ENCODE results near the gene TBX18. TPM values are rescaled to one million over a fixed set of nuclear protein-coding genes. Genes with fewer than 3 reads are reported as not detected.

The TBX18 gene
- total and polyA plus RNA-seq, 9 of the 15 experiments (the other 6 are each of a cell fraction or from before 2014, with no cell fraction given), result 4.0 to 36.1 (median 20.7) TPM

- ChIA-PET POLR2A (no interaction called here), CTCF (ENCODE audit: low intra/inter-chr PET ratio) (no interaction called here)
- Histone ChIP-seq H4K20me1 (replicated peaks; ENCODE audit: control insufficient read depth, insufficient read depth, low read length) (no peaks in the 10 kb centered on the region), H3K79me2 (ENCODE audit: control insufficient read depth, insufficient read depth, low read length) (no peaks in the 10 kb centered on the region), H3K27me3 (ENCODE audit: control insufficient read depth in 2 of 2, insufficient read depth in 2 of 2, low read length in 2 of 2) (no peaks in the 10 kb centered on the region), H3K9me1 (ENCODE audit: control insufficient read depth, insufficient read depth, low read length) (no peaks in the 10 kb centered on the region), H3K36me3 (ENCODE audit: control insufficient read depth, insufficient read depth, low read length) (no peaks in the 10 kb centered on the region), H3K4me2 (ENCODE audit: insufficient read depth, low read length) (no peak overlapping the region), H3K27ac (ENCODE audit: extremely low read depth, low read depth, low read length) (no peak overlapping the region), H3K4me3 (no peak overlapping the region), H3K9ac (ENCODE audit: insufficient read depth in 1 of 2, low read depth in 2 of 2, low read length in 2 of 2) (no peak overlapping the region), H3K4me1 (replicated peaks in 1 of 2; ENCODE audit: control insufficient read depth in 2 of 2, insufficient read depth in 2 of 2, low read length in 2 of 2) (no peaks in the 10 kb centered on the region), H2AFZ (ENCODE audit: low read depth, low read length) (no peak overlapping the region), H3K9me3 (replicated peaks; ENCODE audit: control insufficient read depth, insufficient read depth, low read depth, low read length) (no peaks in the 10 kb centered on the region)
- no TSS peak for BruUV-seq (replicated peaks)
- intact Hi-C loops (cut with micrococcal nuclease) (no loop called here), in situ Hi-C loops (cut with MboI) (no loop called here)
- DNase-seq (ENCODE audit: extremely low read depth in 1 of 4, low spot score in 3 of 4) (no peak), ATAC-seq (no peak), FAIRE-seq (no peak)
- WGBS (ENCODE audit: insufficient coverage, low coverage, missing lambda C conversion rate), result 1% methylated on average over 6 of the region's 6 CpGs
- no peak for TF ChIP-seq TFAM (CRISPR knock-in tag; conservative IDR thresholded peaks at IDR 0.05)
- no peak for TF ChIP-seq ZNF212 (CRISPR knock-in tag; IDR thresholded peaks at IDR 0.05)
- TF ChIP-seq POLR3G (IDR thresholded peaks at IDR 0.05; ENCODE audit: extremely low read depth, insufficient read length, insufficient replicate concordance), result no peak
- TF ChIP-seq ZNF224 (CRISPR knock-in tag; IDR thresholded peaks at IDR 0.05), result no peak
- no peak for TF ChIP-seq ZNF232 (CRISPR knock-in tag; IDR thresholded peaks at IDR 0.05)
- TF ChIP-seq AFF4 (CRISPR knock-in tag; IDR thresholded peaks at IDR 0.05), result no peak
- TF ChIP-seq YY1 (IDR thresholded peaks at IDR 0.05; ENCODE audit: borderline replicate concordance in 1 of 3, control insufficient read depth in 1 of 3, extremely low read depth in 1 of 3, insufficient read depth in 3 of 3, insufficient read length in 1 of 3, insufficient replicate concordance in 2 of 3, low read depth in 1 of 3, low read length in 2 of 3), result no peak
- no peak for TF ChIP-seq STAG1 (CRISPR knock-in tag; IDR thresholded peaks at IDR 0.05; ENCODE audit: borderline replicate concordance)
- no peak for TF ChIP-seq CREBBP (IDR thresholded peaks at IDR 0.05; ENCODE audit: low read depth, low read length)
- TF ChIP-seq ZMIZ1 (IDR thresholded peaks at IDR 0.05; ENCODE audit: low read depth in 2 of 2, low read length in 2 of 2), result no peak
- TF ChIP-seq ZNF785 (CRISPR knock-in tag; IDR thresholded peaks at IDR 0.05), result no peak
These were observed 44.2 kb upstream of the TBX18 start for GRCh38 chr6:84808491-84809061.
